HK-2 (cell line): ENCODE data around the gene EZR.
"Not testable (repeated sequence)": the region's sequence is repeated elsewhere in the genome, so short reads cannot be mapped to it uniquely, and the experiment has no call there.

ENCODE experiments used
- DNase-seq: peaks from one replicate; pipeline ENCODE4 v3.0.0-alpha.2; 2018; ENCODE audit not compliant: unreplicated experiment

Gene EZR

DNA sequence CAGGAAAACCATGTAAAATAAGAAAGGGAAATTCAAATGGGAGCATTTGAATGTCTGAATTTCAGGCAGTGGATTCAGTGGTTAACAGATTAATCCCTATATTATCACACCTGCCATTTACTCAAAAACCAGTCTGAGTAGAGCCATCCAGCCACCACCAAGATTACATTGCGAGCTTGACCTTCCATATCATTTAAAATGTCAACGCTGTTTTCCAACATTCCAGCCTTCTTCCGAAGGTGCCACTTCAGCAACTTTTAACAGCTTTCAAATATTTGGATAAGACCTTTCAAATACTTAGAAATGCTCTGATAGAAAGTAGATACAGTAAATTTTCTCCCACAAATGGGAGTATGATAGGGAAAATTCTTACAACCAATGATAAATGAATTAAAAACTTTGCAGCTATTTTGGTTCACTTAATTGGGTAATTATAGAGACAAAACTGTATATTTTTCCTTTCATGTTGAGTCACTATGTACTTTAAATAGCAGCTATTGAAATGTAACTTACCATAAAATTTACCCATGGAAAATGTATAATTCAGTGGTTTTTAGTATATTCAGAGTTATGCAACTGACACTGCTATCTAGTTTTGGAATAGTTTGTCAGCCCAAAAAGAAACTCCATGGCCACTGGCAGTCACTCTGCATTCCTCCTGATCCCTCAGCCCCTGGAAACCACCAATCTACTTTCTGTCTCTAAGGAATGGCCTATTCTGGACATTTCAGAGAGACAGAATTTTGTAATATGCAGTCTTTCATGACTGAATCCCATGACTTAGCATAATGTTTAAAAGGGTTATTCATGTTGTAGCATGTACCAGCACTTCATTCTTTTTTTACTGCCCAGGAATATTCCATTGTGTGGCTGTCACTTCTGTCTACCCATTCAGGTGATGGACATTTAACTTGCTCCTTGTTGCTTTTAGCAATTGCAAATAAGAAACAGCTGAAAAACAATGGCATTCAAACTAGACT, 21.5 kb downstream of the EZR start:
- DNase-seq: no peak

DNA sequence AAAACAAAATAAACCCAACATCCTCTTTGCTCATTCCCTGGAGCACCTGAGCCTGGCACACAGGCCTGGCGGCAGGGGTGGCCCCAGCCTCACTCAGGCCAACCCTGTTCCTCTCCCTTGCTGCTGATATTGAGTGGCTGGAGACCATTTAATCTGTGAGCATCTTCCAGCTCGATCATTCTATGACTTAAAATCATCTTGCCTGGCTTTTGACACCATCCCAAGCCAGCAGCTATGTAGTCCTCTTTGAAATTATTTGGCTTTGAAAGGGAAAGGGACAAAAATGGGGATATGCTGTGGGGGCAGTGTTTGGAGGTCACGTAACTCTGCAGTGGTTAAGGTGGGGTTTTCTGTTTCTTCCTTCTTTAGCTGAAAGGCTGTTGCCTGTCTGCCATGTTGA, 22.8 kb downstream of the EZR start:
- no peak for DNase-seq

DNA sequence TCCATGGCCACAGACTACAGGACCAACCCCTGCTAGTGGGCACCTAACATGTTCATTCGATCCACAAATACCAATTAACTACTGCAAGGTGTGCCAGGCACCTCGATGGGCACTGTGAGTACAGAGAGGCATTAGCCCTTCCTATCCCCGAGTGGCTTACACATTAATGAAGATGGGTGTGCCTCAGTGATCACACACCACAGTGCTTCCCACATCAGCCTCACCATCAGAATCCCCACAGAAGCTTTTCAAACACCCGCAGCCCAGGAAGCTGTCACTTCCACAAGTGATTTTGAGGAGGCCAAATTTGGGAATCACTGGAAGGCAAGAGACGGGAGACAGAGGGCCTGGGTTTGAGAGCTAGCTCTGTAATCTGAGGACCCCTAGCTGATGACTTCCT, 23.7 kb downstream of the EZR start:
- no peak for DNase-seq

DNA sequence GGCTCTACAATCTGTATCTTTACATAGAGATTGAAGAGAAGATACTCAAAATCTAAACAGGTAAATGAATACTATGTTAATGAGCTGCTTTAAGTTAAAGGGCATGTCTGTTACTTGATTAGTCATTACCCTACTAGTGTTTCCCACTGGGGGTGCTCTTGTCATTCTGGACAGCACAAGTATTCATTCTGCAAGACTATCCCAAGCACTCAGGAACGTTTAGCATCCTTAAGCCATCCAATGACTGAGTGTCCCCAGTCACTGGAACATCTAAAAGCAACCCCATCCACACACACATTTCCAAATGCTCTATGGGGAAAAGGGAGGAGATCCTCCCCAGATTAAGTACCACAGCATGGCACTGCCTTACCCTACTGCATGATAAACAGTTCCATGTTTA, 25.7 kb downstream of the EZR start:
- DNase-seq: no peak

DNA sequence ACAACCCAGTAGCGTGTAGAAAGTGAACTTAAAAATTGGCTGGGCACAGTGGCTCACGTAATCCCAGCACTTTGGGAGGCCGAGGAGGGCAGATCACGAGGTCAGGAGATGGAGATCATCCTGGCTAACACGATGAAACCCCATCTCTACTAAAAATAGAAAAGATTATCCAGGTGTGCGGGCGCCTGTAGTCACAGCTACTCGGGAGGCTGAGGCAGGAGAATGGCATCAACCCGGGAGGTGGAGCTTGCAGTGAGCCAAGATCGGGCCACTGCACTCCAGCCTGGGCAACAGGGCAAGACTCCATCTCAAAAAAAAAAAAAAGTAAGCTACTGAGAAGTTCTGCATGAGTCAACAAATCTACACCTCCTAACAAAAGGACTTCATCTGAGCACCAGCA, 26.7 kb downstream of the EZR start:
- not testable (repeated sequence) for DNase-seq

DNA sequence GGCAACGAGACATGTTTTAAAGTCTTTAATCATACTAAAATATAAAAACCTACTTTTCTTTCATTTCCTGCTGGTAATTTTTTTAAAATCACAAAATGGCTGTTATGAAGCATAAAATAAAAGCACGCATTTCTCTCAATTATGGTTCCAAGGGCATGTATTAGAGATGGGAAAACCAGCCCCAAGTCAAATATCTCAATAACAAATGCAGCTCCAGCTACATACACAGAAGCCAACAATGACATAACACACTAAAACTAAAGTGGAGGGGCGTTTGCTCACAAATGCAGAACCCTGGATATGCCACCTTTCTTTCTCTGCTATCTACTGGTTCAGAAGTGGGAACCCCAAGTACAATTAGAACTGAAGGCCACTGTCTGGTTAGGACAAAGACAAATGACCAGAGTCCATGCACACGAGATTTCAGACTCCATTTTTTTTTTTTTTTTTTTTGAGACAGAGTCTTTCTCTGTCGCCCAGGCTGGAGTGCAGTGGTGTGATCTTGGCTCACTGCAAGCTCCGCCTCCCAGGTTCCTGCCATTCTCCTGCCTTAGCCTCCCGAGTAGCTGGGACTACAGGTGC, 27.8 kb downstream of the EZR start:
- DNase-seq: no peak

DNA sequence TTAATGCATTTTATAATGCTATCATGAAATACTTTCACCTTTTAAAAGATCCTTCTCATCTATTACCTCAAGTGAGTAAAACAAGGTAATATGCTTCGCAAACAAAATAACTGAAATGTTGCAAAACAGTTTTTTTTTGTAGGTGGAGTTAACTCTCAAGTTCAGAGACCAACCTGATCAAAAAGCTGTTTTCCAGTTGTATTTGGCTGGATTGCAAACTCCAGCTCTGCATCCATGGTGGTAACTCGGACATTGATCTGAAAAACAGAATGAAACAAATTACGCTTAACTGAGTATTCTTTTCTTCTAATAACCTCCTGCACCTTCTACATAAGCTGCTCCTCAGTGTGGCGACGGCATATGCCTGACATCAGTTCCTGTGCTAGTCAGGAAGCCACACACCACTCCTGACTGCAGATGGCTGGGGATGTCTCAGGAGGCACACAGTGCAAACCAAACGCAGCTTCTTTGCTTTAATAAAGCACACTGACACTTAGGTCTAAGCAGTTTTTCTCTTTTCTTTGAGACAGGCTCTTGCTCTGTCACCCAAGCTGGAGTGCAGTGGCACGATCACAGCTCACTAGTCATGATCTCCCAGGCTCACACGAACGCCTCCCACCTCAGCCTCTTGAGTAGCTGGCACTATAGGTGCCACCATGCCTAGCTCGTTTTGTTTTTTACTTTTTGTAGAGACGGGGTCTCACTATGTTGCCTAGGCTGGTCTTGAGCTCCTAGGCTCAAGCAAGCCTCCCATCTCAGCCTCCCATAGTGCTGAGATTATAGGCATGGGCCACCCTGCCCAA, 29.9 kb downstream of the EZR start:
- DNase-seq: no peak

DNA sequence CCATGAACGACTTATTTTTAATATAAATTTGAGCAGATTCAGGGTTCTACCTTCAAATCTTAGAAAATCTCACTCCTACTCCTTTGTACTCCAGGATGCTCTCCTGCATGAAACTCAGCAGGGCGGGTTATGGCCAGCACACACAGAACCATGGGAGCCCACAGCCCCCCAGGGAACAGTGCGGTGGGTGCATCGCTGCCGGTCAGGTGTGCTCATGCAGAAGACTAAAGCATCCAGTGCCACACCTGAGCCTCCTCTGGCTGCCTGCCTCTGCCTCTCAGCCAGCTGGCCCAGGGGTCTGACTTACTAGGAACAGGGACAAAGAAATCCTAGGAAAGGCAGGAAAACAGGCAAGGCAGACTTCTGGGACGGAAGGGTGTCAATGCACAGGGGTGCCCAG, 31.8 kb downstream of the EZR start:
- DNase-seq: no peak

DNA sequence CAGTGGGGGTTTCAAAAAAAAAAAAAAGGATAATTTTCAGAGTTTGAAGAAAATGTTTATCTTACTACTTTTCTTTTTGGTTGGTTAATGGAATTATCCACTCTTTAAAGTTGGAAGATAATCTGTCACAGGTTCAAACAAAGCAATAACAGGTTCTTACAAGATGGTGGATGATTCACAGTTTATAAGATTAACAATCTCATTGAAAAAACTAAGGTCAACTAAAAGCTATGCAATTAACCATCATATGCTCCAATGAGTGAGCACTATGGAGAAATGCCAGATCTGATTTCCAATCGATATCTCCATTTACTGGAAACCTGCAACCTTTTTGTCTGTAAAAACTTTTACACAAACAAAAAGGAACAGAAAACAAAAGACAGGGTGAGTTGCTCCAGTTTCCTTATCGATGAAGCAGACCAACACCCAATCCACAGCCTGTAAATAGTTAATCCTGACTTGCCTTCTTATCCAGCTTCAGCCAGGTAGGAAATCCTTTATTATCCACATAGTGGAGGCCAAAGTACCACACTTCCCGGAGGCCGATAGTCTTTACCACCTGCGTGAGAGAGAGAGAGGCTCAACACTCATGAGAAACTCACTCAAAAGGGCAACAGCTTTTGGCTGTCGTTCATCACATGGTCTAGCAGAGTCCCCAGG, 32.4 kb downstream of the EZR start:
- DNase-seq: no peak

DNA sequence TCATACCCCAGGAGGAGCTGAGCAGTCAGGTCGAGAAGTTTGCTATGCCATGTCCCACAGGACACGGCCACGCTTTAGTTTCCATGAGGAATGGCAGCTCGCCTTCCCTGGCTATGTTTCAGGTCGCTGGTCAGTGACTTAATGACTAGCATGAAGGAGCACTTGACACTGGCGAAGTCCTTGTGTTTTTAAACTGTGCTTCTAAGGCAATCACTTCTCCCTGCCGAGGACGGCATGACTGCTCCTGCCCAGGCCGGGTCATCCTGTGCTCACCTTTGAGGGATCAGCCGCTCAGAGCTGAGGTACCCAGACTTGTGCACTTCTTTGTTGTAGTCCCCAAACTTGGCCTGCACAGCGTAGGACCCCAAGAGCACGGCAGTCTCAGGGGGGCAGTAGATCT, 34.1 kb downstream of the EZR start:
- no peak for DNase-seq

DNA sequence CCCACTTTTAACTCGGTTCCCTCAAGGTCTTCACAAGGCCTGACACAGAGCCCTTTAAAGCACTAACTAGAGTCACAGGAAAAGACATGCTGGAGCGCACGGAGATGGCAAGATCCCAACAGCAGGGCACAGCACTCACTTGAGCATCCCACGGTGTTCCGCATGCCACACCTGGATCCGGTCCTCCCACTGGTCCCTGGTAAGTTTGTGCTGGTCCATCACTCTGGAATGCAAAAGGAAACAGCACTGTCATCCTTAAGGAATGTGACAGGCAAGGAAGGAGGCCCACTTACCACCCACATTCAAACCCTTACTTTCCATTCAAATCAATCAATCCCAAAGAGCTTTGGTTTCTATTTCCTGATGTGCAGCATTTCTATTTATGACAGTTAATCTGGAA, 34.7 kb downstream of the EZR start:
- DNase-seq: peak; percentile 77

DNA sequence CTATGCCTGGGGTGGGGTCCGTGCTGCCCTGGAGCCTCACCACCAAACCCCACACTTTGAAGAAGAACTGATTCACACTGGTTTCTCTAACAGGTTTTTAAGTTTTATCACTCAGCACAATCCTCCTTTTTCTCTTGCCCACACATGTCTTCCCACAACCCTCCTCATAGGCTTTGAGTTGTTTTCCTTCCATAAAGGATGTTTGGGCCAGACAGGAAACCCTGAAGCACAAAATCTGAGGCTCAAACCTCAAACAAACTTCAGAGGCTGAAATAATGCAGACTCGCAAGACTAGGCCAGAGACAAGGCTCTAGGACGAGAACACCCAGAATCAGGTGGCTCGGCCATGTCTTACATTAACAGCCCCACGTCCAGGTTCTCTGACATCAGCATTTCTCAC, 35.3 kb downstream of the EZR start:
- no peak for DNase-seq

DNA sequence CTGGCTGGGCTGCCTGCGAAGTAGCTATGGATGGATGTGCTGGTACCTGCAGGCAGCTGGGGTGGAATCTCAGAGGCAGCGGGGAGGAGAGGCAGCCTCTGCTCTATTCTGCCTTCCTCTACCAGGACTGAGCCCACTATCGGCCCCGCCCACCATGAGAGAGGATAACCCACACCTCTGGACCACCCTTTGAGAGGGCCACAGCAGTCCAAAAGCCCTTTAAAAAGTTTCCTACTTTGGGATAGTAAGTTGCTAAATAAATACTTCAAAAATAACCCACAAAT, 36.1 kb downstream of the EZR start:
- no peak for DNase-seq

DNA sequence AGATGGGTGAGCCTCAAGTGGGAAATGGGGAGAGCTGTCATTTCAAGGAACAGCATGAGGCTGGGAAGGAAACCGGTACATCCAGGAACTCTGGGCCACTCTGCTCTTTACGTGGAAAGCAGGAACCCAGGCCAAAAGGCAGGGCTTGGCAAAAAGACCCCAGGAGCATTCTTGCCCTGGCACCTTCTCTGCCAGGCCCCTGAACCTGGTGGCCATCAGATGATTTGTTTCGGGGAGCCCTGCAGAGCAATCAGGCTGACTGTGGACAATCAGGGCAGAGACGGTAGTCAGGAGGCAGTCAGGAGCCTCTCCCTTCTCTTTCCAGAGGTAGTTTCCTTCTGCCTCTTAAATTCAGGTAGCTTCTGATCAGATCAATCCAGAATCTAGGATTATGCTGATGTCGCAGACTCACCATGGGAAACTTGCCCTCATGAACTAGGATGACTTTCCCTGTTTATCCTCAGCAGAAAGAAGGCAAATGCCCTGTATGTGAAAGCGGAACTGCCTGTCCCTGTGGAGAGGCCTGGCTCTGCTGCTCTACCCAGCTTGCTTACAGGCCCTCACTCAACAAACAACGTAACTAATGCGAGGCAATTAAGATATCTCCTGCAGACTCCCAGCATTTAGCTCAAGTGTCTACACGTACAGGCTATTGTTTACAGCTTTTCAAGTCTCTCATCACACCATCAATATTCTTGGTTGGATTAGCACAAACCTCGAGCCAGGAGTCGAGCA, 36.6 kb downstream of the EZR start:
- no peak for DNase-seq

DNA sequence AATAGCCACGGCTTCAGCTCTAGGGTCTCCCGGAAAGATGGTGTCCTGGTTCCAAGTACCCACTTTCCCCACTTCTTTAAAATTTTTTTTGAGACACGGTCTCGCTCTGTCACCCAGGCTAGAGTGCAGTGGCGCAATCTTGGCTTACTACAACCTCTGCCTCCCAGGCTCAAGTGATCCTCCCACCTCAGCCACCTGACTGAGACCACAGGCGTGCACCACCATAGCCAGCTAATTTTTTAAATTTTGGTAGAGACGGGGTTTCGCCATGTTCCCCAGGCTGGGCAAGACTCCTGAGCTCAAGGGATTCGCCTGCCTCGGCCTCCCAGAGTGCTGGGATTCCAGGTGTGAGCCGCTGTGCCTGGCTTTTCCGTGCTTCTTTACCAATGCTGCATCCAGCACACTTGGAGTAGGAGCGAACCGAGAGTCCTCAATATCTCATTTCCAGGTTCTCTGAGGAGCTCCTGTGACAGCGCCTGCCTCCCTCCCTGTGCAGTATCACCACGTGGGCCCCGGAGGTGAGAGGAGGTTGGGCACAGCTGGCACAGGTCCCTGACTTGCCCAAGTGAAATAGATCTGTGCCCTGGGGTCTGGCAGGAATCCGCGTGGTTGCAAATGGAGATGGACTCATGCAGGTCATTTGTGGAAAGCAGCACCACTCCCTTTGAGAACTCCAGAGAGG, 37.3 kb downstream of the EZR start:
- no peak for DNase-seq

DNA sequence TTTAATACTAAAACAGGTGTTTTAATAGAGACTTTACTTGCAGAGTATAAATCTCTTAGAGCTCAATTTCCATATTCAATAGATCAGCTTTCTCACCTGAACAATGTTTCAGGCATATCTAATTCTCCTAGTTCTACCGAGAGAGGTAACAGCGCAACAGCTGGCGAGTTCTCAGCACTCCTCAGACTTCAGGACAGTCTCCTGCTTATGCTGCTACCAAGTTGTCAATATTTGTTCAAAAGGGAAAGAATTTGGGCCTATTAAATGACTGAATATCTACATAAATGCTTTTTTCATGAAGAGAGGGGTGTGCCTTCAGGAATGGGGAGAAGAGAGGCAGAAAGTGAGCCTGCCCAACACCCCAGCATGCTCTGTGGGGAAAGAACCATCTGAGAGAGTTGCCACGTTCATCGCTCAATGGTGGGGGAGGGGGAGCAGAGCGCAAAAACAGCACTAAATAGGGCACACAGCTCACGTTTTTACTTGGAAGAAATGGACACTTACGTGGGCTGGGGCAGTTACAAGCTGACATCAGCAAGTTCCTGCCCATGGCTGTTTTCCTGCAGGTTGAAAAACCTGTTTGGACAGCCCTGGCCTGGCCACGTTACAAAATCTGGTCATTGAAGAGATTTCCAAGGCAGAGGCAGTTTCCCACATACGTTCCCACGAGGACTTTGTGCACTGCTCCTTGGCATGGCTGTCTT, 38.0 kb downstream of the EZR start:
- DNase-seq: no peak

DNA sequence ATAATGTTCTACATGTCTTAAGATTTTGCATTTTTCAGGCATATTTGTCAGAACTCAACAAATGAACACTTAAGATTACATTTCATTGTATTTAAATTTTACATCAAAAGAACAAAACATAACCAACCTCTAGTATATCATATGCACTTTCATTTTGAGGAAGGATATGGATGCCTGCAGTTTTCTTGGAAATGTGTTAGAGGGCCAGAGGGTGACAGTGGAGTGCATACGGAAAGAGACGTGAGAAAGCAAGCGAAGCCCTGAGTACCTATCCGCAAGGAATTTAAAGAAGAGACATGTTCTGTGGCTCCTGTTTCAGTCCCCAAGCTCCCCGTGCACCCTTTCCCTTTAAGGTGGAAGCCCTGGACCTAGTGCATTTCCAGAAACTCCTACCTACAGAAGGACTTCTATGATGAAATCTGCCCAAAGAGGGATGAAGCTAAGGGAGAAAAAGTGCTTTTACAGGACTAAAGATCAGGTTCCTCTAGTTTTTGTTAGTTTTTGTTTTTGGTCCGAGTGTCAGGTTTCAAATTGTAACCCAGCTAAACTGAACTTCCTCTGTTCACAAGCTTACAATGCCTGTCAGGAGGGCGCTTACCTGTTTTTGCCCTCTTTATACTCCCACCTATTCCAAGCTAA, 38.8 kb downstream of the EZR start:
- DNase-seq: no peak

DNA sequence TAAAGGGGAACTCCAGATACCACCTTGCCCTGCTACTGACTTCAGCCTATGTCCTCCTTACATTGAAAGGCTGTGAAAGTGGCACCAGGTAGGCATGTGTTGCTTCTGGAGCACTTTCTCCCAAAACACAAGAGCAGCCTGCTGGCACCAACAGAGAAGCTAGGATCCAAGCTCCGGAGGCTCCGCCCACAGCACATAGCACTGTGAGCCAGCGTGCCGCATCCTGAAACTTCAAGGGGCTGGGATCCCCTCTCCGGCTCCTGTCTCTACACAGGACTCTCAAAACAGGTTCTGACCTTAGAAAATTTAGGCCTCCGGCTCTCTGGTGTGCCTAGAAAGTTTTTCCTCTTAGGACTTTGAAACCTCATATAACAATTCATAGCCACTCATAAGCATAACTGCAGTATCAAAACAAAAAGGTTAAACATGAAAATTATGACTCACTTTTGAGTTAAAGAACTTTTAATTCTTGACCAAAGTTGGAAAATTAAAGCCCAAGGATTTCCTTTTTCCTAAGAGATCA, 41.1 kb downstream of the EZR start:
- no peak for DNase-seq

DNA sequence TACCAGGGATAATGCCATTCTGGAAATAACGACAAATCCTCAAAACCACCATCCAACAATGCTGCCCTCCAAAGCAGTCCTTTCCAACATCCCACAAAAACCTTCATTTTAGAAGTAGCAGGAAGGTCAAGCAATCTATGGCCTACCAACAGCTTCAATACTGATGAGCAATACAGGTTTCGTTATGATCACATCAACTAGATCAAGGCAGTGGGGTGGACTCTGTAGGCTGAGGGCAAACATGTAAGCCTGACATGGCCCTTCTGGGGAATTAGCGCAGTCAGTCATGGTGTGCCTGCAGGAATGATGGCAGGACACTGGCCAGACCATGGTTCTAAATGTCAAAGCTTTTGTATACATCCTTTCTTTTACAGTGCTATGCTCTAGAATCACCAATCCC, 41.7 kb downstream of the EZR start:
- DNase-seq: no peak

DNA sequence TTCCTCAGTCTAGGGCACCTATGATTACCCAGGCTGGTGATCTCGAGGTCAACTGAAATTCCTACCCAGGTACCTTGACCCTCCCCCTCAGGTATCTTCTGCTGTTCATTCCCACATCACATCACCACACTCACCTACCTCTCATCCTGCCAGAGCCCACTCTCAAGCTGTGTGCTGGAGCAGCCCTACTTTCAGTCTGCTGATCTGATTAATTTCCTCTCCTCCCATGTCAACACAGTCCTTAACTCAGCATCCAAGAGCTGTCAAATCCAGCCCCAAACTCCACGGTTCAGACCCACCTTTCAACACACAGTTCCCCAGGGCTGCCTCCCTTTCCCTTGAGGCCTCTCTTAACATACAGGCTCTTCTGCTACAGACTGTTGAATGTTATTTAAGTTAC, 42.4 kb downstream of the EZR start:
- DNase-seq: no peak
